GM18502 (cell line): ENCODE measurements around the gene VPS37B.

Source experiments
- ATAC-seq: cut with Tn5 transposase; IDR thresholded peaks from one replicate; pipeline ENCODE4 v1.9.1; 2021; ENCODE audit warnings: mild to moderate bottlenecking; ENCODE audit not compliant: unreplicated experiment, poor library complexity

VPS37B gene

DNA sequence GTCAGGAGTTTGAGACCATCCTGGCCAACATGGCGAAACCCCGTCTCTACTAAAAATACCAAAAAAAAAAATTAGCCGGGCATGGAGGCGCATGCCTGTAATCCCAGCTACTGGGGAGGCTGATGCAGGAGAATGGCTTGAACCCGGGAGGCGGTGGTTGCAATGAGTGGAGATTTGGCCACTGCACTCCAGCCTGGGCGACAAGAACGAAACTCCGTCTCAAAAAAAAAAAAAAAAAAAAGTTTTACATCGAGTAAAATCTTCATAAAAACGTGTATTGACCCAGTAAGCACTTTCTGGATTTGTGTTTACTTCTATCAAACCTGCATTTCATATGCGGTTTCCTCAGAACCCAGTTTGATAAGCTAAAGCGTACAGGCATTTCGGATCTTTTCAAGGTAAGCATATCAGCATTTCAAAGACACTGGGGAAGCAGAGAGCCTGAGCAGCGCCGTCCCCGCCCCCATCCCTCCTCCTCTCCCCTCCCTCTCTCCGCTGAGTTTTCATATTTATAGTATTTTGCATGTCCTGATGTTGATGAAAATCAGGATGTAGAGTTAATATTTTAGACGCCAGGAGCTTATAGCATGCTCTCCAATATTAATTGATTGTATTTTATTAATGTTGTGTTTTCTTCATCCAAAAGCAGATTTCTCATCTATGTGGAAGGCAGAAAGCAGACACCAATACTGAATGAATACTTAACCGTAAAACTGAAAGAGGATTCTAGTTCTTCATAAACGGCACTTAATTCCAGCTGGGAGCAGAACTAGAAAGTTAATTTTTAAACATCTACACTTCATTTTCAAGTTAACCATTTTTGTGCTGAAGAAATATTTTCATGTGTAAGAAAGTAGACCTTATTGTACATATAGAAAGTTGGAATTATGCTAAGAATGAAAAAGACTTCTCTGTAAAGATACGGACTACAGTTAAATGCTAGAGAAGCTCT, 69.9 kb downstream of the VPS37B start:
- no peak for ATAC-seq

DNA sequence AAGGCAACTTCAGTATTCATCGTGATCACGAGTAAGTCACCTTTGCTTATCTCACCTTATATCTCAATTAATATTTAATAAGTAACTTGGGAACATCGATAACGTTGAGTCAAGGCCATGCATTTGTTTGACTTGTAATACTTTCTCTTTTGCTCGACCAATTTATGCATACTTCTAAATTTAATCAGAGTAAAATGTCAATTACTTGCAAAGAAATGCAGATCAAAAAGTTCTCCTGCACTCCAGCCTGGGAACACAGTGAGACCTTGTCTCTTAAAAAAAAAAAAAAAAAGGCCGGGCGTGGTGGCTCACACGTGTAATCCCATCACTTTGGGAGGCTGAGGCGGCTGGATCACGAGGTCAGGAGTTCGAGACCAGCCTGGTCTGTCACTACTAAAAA, 72.5 kb downstream of the VPS37B start:
- ATAC-seq = no peak

GRCh38 chr12:122820838-122821271, 75.1 kb downstream of the VPS37B start:
- peak; percentile 53 for ATAC-seq

DNA sequence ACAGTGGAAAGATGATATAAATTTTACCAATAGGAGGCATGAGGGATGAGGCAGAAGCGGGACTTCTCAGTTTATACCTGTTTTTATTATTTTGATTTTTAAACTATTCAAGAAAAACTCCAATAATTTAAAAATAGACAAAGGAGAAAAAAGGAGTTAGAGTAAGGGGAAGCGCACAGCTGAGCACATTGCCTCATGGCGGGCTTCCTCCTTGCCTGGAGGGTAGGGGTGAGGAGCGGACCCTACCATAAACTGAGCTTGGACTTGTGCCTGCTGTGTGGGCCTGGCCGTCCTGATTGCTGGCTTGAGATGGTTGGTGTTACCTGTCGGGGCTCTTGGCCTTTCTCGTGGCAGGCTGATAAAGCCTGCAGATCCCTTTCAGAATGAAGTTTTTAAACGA, 75.8 kb downstream of the VPS37B start:
- no peak for ATAC-seq

- no peak for ATAC-seq
These were observed 76.6 kb downstream of the VPS37B start for GRCh38 chr12:122819209-122819785.
